K562 (cell line): Measurements from ENCODE around the gene TUBD1. TPM values are rescaled to one million over a fixed set of nuclear protein-coding genes. Genes with fewer than 3 reads are reported as not detected.

Source experiments
- CC2D1A ChIP-seq: fragments of 450-650 bp; IDR thresholded peaks from 2 replicates; pipeline ENCODE4 v1.6.1; 2017; ENCODE audit warnings: mild to moderate bottlenecking
- CHD2 ChIP-seq: IDR thresholded peaks from 2 replicates; pipeline ENCODE4 v1.6.1; 2011; ENCODE audit warnings: low read depth, low read length
- HSF4 ChIP-seq: fragments of 250-450 bp; sonication (Bioruptor Pico); IDR thresholded peaks from 2 replicates; pipeline ENCODE4 v2.1.2; 2022; ENCODE audit warnings: mild to moderate bottlenecking, moderate library complexity, borderline replicate concordance
- MCM5 ChIP-seq: fragments of 450-650 bp; IDR thresholded peaks from 2 replicates; pipeline ENCODE4 v1.6.1; 2016; ENCODE audit warnings: low read depth
- NFE2 ChIP-seq: IDR thresholded peaks from 2 replicates; pipeline ENCODE4 v1.6.1; 2014; ENCODE audit warnings: antibody characterized with exemption, low read depth
- NR4A1 ChIP-seq, 2 experiments: fragments of 250-450 bp in 1 of 2; fragments of 450-650 bp in 1 of 2; sonication (Bioruptor Pico) in 1 of 2; IDR thresholded peaks; 2 replicates each; pipeline versions ENCODE4 v1.4.0 to v1.6.1; 2016 to 2020; ENCODE audit warnings: mild to moderate bottlenecking in 2 of 2, missing compliant biosample characterization in 1 of 2, missing genetic modification characterization in 1 of 2, moderate library complexity in 1 of 2
- PCBP2 ChIP-seq: fragments of 200-400 bp; formaldehyde crosslinking; IDR thresholded peaks from 2 replicates; pipeline ENCODE4 v1.6.1; 2018; ENCODE audit warnings: low read length, low read depth, mild to moderate bottlenecking, moderate library complexity; ENCODE audit not compliant: poor library complexity, severe bottlenecking
- RBM22 ChIP-seq: fragments of 200-400 bp; formaldehyde crosslinking; IDR thresholded peaks from 2 replicates; pipeline ENCODE4 v1.6.1; 2018; ENCODE audit warnings: low read length, low read depth; ENCODE audit not compliant: poor library complexity, severe bottlenecking
- RNF2 ChIP-seq: sonication (generic); IDR thresholded peaks from 2 replicates; pipeline ENCODE4 v1.6.1; 2016
- ZBED1 ChIP-seq: IDR thresholded peaks from 2 replicates; pipeline ENCODE4 v1.6.1; 2014
- ZNF140 ChIP-seq: fragments of 250-450 bp; sonication (Bioruptor Pico); IDR thresholded peaks from 2 replicates; pipeline ENCODE4 v1.8.0; 2021; ENCODE audit warnings: moderate library complexity, mild to moderate bottlenecking, inconsistent platforms
- ZNF212 ChIP-seq: fragments of 450-650 bp; formaldehyde crosslinking; IDR thresholded peaks from 2 replicates; pipeline ENCODE4 v1.4.0; 2020; ENCODE audit warnings: mild to moderate bottlenecking
- ZNF316 ChIP-seq: fragments of 450-650 bp; IDR thresholded peaks from 2 replicates; pipeline ENCODE4 v1.6.1; 2016
- ZNF507 ChIP-seq: conservative IDR thresholded peaks from 2 replicates; pipeline ENCODE4 v1.6.1; 2017; ENCODE audit warnings: missing genetic modification characterization, missing compliant biosample characterization
- ZNF766 ChIP-seq: fragments of 200-800 bp; sonication (Bioruptor generic); conservative IDR thresholded peaks from 2 replicates; pipeline ENCODE4 v1.6.1; 2016; ENCODE audit warnings: missing genetic modification characterization, missing compliant biosample characterization
- polyA plus RNA-seq, 8 experiments: library from polyadenylated mRNA; depleted of rRNA in 4 of 8; stranded (reverse) in 5 of 8; unstranded in 3 of 8; fragments of >200 nt; fragmentation: Nextera tagmentation in 2 of 8; fragmentation: Illumina TruSeq in 1 of 8; extraction: Ambion mirVana in 2 of 8; extraction: Trizol in 1 of 8; gene quantifications; 2 replicates each; pipeline versions ENCODE4 v1.2.1 to v1.2.3, GENCODE V29; 2011 to 2014; ENCODE audit warnings: inconsistent platforms in 1 of 8, missing spikeins in 1 of 8
- total RNA-seq, 7 experiments: library from RNA; depleted of rRNA in 6 of 7; stranded (reverse); fragments of >200 nt in 6 of 7; fragmentation: Illumina TruSeq in 2 of 7; extraction: Trizol in 2 of 7; gene quantifications; 2 replicates each; pipeline versions ENCODE4 v1.2.1 to v1.2.3, GENCODE V29; 2011 to 2021; ENCODE audit warnings: low replicate concordance in 1 of 7
- TF ChIP-seq, protein P1 (sequence below): fragments of 250-450 bp; sonication (Bioruptor Pico); IDR thresholded peaks from 2 replicates; pipeline ENCODE4 v1.8.0; 2022; ENCODE audit warnings: moderate library complexity, mild to moderate bottlenecking, inconsistent platforms
- TF ChIP-seq, protein P2 (sequence below): fragments of 250-450 bp; sonication (Bioruptor Pico); IDR thresholded peaks from 2 replicates; pipeline ENCODE4 v1.9.0; 2021; ENCODE audit warnings: mild to moderate bottlenecking, inconsistent platforms
- TF ChIP-seq, protein P3 (sequence below): sonication (generic); formaldehyde crosslinking; IDR thresholded peaks from 2 replicates; pipeline ENCODE4 v1.8.0; 2022; ENCODE audit warnings: missing genetic modification reagents, mild to moderate bottlenecking, borderline replicate concordance
- TF ChIP-seq, protein P4 (sequence below), 2 experiments: fragments of 150-350 bp in 1 of 2; IDR thresholded peaks; 2 replicates each; pipeline ENCODE4 v1.6.1; 2012 to 2016; ENCODE audit warnings: low read depth in 2 of 2, low read length in 2 of 2, mild to moderate bottlenecking in 1 of 2, moderate library complexity in 1 of 2

The TUBD1 gene
- total and polyA plus RNA-seq, 9 of the 15 experiments (the other 6 are each of a cell fraction or from before 2014, with no cell fraction given): 10.8 to 35.3 (median 17.9) TPM

DNA sequence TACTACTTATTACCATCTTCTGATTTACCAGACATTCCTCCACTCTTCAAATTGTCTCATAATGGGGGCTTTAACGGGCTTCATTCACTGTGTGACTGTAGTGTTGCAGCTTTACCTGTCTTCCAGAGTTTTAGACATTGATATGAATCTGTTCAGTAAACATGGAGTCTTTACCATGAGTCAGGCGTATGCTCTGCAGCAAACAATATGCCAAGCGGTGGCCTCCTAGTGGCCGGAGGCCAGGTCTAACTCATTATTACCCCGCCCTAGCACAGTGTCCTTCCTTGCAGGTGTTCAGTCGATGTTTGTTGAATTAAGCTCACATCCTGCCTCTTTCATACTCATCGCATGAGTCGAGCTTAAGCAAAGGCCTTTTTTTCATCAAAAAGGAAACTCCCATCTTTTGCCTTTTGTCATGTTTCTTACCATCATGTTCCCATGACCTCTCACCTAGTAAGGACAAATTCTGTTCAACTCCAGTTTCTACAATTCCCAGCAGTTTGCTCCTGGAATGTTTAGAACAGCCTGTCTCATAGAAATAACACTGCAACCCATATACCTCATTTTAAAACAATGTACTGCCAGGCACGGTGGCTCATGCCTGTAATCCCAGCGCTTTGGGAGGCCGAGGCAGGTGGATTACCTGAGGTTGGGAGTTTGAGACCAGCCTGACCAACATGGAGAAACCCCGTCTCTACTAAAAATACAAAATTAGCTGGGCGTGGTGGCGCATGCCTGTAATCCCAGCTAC lies 39.4 kb downstream of the TUBD1 start (continued):
- TF ChIP-seq CHD2 (no peak), RNF2 (no peak), RBM22 (no peak), ZBED1 (no peak), ZNF507 (tag) (no peak), ZNF766 (CRISPR knock-in tag) (0 out of 2 replicates have a peak, but pooled peaks have one; percentile 28), PCBP2 (no peak), ZNF212 (no peak), CC2D1A (peak; percentile 95), ZNF316 (0 out of 2 replicates have a peak, but pooled peaks have one; percentile 18), HSF4 (CRISPR knock-in tag) (no peak), ZNF140 (CRISPR knock-in tag) (no peak), MCM5 (no peak), NFE2 (peak; percentile 80), NR4A1 (CRISPR knock-in tag; IDR thresholded peaks at IDR 0.05) (no peak), NR4A1 (tag; IDR thresholded peaks at IDR 0.05) (0 out of 2 replicates have a peak, but pooled peaks have one; percentile 35)
- TF ChIP-seq, protein P1, sequence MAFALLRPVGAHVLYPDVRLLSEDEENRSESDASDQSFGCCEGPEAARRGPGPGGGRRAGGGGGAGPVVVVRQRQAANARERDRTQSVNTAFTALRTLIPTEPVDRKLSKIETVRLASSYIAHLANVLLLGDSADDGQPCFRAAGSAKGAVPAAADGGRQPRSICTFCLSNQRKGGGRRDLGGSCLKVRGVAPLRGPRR: no peak
- TF ChIP-seq, protein P2, sequence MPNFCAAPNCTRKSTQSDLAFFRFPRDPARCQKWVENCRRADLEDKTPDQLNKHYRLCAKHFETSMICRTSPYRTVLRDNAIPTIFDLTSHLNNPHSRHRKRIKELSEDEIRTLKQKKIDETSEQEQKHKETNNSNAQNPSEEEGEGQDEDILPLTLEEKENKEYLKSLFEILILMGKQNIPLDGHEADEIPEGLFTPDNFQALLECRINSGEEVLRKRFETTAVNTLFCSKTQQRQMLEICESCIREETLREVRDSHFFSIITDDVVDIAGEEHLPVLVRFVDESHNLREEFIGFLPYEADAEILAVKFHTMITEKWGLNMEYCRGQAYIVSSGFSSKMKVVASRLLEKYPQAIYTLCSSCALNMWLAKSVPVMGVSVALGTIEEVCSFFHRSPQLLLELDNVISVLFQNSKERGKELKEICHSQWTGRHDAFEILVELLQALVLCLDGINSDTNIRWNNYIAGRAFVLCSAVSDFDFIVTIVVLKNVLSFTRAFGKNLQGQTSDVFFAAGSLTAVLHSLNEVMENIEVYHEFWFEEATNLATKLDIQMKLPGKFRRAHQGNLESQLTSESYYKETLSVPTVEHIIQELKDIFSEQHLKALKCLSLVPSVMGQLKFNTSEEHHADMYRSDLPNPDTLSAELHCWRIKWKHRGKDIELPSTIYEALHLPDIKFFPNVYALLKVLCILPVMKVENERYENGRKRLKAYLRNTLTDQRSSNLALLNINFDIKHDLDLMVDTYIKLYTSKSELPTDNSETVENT (CRISPR knock-in tag): 0 out of 2 replicates have a peak, but pooled peaks have one; percentile 37
- TF ChIP-seq, protein P3, sequence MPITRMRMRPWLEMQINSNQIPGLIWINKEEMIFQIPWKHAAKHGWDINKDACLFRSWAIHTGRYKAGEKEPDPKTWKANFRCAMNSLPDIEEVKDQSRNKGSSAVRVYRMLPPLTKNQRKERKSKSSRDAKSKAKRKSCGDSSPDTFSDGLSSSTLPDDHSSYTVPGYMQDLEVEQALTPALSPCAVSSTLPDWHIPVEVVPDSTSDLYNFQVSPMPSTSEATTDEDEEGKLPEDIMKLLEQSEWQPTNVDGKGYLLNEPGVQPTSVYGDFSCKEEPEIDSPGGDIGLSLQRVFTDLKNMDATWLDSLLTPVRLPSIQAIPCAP (CRISPR knock-in tag): no peak
- TF ChIP-seq, protein P4, sequence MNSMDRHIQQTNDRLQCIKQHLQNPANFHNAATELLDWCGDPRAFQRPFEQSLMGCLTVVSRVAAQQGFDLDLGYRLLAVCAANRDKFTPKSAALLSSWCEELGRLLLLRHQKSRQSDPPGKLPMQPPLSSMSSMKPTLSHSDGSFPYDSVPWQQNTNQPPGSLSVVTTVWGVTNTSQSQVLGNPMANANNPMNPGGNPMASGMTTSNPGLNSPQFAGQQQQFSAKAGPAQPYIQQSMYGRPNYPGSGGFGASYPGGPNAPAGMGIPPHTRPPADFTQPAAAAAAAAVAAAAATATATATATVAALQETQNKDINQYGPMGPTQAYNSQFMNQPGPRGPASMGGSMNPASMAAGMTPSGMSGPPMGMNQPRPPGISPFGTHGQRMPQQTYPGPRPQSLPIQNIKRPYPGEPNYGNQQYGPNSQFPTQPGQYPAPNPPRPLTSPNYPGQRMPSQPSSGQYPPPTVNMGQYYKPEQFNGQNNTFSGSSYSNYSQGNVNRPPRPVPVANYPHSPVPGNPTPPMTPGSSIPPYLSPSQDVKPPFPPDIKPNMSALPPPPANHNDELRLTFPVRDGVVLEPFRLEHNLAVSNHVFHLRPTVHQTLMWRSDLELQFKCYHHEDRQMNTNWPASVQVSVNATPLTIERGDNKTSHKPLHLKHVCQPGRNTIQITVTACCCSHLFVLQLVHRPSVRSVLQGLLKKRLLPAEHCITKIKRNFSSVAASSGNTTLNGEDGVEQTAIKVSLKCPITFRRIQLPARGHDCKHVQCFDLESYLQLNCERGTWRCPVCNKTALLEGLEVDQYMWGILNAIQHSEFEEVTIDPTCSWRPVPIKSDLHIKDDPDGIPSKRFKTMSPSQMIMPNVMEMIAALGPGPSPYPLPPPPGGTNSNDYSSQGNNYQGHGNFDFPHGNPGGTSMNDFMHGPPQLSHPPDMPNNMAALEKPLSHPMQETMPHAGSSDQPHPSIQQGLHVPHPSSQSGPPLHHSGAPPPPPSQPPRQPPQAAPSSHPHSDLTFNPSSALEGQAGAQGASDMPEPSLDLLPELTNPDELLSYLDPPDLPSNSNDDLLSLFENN (IDR thresholded peaks at IDR 0.05; ENCODE audit: low read depth in 2 of 2, low read length in 2 of 2): no peak
